OCI-M2 (cell line): ENCODE measurements around the gene MRPL52.
"Not testable (repeated sequence)": the region's sequence is repeated elsewhere in the genome, so short reads cannot be mapped to it uniquely, and the experiment has no call there.

Experiments used
- DNase-seq: peaks from one replicate; lab custom pipeline; 2025; ENCODE audit not compliant: unreplicated experiment; lab: John Stamatoyannopoulos, UW

Gene MRPL52

GRCh38 chr14:22852599-22852939 lies 22.9 kb downstream of the MRPL52 start:
- DNase-seq = no peak

- no peak for DNase-seq
Observed at GRCh38 chr14:22852940-22853767, 23.5 kb downstream of the MRPL52 start.

GRCh38 chr14:22854296-22854695 lies 24.6 kb downstream of the MRPL52 start:
- not testable (repeated sequence) for DNase-seq

- DNase-seq = no peak
Observed at GRCh38 chr14:22854963-22855724, 25.5 kb downstream of the MRPL52 start.

GRCh38 chr14:22856428-22856827 lies 26.7 kb downstream of the MRPL52 start:
- no peak for DNase-seq

GRCh38 chr14:22860377-22860776 lies 30.7 kb downstream of the MRPL52 start:
- not testable (repeated sequence) for DNase-seq

GRCh38 chr14:22861651-22862050 lies 32.0 kb downstream of the MRPL52 start:
- DNase-seq = no peak

- no peak for DNase-seq
Observed at GRCh38 chr14:22864979-22865378, 35.3 kb downstream of the MRPL52 start.

- DNase-seq = no peak
Observed at GRCh38 chr14:22865424-22866405, 36.0 kb downstream of the MRPL52 start.

- no peak for DNase-seq
Observed at GRCh38 chr14:22866874-22867273, 37.2 kb downstream of the MRPL52 start.

GRCh38 chr14:22870811-22871223 lies 41.1 kb downstream of the MRPL52 start:
- DNase-seq = no peak

GRCh38 chr14:22871224-22872032 lies 41.7 kb downstream of the MRPL52 start, which contains the start of gene LRP10:
Gene LRP10 (plus strand): TSS chr14:22871740. CDS start chr14:22872304, 564 bp downstream.
- peak; percentile 89 for DNase-seq

- DNase-seq = peak; percentile 69
Observed at GRCh38 chr14:22872033-22872832, 42.5 kb downstream of the MRPL52 start.

- no peak for DNase-seq
Observed at GRCh38 chr14:22872833-22873520, 43.3 kb downstream of the MRPL52 start.

- no peak for DNase-seq
Observed at GRCh38 chr14:22875003-22875747, 45.5 kb downstream of the MRPL52 start.

- no peak for DNase-seq
Observed at GRCh38 chr14:22875748-22876319, 46.1 kb downstream of the MRPL52 start.

GRCh38 chr14:22877000-22877501 lies 47.4 kb downstream of the MRPL52 start:
- DNase-seq = no peak
